Stimulated activated CD4-positive, alpha-beta T cell treated with anti-CD3 and anti-CD28 coated beads, TNF-alpha, amount 100 ng/mL, for 24 hours (primary cell): ENCODE results near the gene VSX1.

ENCODE experiments used
- DNase-seq, 3 experiments: peaks; one replicate each; pipeline ENCODE4 v3.0.0-alpha.2; 2020; ENCODE audit warnings: low read depth in 3 of 3

Gene VSX1

GRCh38 chr20:25087186-25087929, 5.4 kb upstream of the VSX1 start:
- DNase-seq, result no peak

- no peak for DNase-seq
Observed at GRCh38 chr20:25085756-25086495, 4.0 kb upstream of the VSX1 start.

- no peak for DNase-seq
Observed at GRCh38 chr20:25084626-25085187, 2.8 kb upstream of the VSX1 start.

- DNase-seq, result no peak
Observed at GRCh38 chr20:25083773-25084625, 2.1 kb upstream of the VSX1 start.

DNA sequence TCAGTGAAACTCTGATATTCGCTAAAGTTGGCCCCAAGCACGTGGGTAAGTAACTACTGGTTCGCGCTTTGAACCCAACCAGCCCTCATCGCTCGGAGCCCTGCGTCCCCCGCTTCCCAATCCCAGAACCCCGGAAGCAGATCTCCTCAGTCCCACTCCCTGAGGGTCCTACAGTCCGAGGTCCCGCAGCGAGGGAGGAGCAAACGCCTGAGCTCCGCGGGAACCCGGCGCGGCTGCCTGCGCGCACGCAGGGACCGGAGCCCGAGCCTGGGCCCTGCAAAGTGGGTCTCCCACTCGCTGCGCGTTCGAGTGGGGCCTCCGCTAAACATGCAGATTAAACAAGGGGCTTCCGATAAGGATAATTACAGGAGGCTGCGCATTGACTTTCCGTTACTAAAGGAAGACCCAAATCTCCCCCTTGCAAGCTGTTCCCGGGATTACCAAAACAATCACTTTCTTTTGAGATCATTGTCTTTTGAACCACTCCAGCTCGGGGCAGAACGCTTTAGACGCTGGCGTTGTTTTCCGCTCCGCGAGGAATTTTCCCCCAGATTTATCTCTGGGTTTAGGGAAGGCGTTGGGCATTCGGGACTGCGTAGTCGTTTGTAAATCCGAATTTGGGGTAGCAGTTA, 1.3 kb upstream of the VSX1 start:
- DNase-seq, result no peak

DNA sequence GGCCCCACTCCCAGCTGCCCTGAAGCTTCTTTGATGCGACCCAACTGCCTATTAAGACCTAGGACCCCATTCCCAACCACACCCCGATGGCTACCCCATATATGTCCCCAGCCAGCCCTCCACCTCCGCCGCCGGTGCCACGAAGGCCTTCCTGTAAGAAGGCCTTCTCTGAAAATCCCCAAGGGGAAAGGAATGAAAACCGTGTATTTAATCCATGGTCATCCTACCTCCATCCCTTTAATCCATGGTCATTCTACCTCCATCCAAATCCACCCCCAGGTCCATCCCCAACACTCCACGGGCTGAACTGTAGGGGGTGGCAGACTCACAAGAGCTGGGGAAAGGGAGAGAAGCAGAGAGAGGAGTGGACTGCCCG, 545 bp upstream of the VSX1 start:
- no peak for DNase-seq

GRCh38 chr20:25081065-25081729, 744 bp downstream of the VSX1 start:
- DNase-seq, result no peak

DNA sequence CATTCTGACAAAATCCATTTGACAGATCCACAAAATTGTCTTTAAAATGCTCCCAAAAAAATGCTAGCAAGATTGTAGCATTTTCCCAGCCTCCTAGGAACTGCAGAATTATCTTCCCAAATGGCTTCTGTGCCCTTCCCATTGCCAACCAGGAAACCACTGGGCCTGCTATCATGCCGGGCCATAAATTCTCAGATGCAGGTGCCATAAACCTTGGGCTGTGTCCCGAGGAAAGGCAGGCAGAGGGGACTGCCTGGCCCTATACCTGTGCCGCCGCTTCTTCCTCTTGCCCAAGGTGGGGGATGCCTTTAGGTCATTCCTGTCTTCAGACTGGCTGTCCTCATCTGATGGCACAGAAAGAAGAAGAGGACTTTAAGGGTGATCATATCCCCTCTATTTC, 2.8 kb downstream of the VSX1 start:
- no peak for DNase-seq

- no peak for DNase-seq
Observed at GRCh38 chr20:25078662-25079061, 3.3 kb downstream of the VSX1 start.

DNA sequence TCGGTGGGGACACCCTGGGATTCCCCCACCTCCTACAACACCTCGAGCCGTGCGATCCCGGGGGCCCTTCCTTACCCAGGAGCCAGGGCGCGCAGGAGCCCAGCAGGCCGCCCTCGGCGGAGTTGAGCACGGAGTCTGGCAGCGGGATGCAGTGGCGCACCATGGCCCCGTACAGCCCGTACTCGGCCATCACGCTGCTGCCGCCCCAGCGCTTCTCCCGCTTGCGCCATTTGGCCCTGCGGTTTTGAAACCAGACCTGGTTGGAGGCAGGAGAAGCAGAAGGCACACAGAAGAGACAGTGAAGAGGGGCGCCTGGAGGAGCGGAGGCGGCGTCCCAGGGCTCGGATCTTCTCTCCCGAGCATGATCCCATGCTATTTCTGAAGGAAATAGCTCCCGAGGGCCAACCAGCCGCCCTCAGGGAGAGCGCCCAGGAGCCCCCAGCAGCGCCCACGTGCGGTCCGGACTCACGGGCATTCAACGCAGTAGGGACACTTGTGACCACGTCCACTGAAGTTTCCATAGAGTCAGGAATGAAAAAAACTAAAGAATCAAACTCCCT, 4.3 kb downstream of the VSX1 start:
- DNase-seq, result no peak

GRCh38 chr20:25076731-25077609, 5.0 kb downstream of the VSX1 start:
- DNase-seq, result no peak

DNA sequence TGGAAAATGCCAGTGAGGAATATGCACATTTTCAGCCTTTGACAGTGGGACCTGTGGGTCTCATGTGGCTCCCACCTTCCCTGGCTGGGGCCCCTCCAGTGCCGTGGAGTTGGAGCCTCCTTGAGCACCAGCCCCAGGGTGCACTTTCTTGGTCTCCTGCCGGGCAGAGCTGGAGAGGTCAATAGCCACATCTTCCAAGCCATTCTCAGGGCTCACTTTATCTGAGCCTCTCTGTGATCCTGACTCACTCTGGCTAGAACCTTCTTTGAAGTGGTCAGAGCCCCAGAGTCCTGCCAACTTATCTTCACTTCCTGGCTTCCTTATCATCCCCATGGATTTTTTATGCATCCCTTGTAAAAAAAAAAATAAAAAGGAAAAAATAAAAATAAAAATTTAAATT, 5.7 kb downstream of the VSX1 start:
- DNase-seq, result no peak

DNA sequence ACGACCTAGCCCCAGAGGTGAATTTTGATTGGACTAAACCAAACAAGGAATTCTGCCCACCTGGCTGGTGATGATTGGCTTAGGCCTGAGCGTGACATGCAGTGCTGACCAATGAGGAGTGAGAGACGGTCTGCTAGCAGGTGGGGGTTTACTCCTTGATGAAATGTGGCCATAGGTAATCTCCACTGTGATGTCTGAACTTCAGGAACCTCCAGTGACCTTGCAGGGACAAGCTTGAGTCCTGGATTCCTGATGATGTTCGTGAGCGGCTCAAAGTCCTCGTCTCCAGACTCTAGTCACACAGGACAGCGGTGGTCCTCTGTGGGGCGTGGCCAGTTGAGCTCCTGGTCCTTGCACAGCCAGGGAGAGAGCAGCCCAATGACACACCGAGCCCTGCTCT, 8.4 kb downstream of the VSX1 start:
- no peak for DNase-seq

- DNase-seq, result no peak
Observed at GRCh38 chr20:25072226-25072811, 9.6 kb downstream of the VSX1 start.

DNA sequence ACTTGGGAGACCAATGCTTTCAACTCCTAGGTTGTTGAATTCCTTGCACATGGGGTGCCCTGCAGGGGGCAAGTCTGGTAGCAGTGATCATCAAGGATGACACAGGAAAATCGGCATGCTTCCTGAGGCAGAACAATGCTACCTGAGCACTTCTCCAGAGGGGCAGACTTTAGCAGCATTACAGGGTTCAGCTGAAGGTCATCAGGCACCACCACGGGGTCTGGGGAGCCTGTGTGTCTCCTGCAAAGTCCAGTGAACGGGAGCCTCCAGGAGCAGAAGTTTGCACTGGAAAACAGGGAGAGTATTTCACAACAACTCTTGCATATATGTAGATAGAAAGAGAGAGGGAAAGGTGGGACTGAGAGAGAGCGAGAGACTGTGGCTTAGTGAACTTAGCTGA, 10.2 kb downstream of the VSX1 start:
- no peak for DNase-seq

GRCh38 chr20:25070821-25071473, 11.0 kb downstream of the VSX1 start:
- no peak for DNase-seq

- DNase-seq, result no peak
Observed at GRCh38 chr20:25067102-25067987, 14.6 kb downstream of the VSX1 start.

GRCh38 chr20:25066386-25066785, 15.6 kb downstream of the VSX1 start:
- no peak for DNase-seq
